Stimulated activated CD8-positive, alpha-beta memory T cell treated with anti-CD3 and anti-CD28 coated beads, Interleukin-2, amount 100 ng/mL, for 1 hour (primary cell): ENCODE results near the gene MMP24.
"Not testable (repeated sequence)": the region's sequence is repeated elsewhere in the genome, so short reads cannot be mapped to it uniquely, and the experiment has no call there.

ENCODE experiments used
- DNase-seq, 2 donors: peaks; one replicate each; pipeline ENCODE4 v3.0.0-alpha.2; 2020; ENCODE audit warnings: low read depth in 2 of 2

MMP24 gene

DNA sequence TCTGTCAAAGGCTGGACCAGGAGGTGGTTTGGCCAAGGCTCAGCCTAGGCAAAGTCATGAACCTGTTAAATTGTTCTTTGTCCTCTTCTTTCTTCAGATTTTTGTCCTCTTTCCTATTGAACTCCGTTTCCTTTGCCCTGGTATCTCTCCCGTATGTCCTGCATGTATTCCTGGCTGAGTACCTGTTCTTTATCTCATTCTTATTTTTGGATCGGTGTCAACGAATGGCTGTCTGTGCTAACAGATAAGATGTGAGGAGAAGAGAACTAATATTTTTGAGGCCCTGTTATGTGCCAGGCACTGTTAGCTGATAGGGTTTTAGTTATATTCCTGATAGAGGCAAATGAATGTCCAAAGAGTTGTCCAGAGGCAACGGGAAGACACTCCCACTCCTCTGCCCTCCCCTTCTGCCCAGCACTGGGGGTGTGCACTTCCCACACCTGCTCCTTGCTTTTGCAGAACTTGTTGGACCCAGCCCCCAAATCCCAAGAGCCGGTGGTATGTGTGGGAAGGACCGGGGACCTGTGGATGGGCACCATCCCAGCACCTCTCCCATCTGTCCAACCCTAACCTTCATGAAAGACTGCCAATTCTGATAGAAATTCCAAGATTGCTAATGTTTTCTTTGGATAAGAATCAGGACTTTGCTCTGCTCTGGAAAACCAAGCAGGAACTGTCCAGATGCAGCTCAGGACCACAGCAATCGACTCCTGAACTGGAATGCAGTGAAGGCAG is 30.9 kb downstream of the MMP24 start:
- DNase-seq: no peak

DNA sequence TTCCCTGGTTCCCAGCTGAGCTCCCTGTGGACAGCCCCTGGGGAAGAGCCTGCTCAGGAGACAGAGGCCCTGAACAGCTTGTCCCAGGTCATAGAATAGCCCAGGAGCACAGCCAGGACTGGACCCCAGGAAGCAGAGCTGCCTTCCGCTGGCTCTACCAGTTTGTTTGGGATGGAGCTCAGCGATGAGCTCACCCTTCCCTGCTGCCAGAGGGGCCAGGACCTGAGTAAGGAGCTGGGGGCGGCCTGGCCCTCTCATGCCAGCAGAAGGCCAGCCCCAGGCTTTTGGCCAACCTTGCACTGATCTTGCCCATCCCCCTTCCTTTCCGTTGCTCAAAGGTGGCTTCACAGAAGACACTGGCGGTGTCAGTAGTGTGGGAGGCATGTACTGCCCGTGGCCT is 33.9 kb downstream of the MMP24 start:
- no peak for DNase-seq

DNA sequence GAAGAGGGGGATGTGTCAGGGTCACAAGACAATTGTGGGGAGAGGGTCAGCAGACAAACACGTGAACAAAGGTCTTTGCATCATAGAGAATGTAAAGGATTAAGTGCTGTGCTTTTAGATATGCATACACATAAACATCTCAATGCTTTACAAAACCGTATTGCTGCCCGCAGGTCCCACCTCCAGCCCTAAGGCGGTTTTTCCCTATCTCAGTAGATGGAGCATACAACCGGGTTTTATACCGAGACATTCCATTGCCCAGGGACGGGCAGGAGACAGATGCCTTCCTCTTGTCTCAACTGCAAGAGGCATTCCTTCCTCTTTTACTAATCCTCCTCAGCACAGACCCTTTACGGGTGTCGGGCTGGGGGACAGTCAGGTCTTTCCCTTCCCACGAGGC is 35.8 kb downstream of the MMP24 start:
- not testable (repeated sequence) for DNase-seq

DNA sequence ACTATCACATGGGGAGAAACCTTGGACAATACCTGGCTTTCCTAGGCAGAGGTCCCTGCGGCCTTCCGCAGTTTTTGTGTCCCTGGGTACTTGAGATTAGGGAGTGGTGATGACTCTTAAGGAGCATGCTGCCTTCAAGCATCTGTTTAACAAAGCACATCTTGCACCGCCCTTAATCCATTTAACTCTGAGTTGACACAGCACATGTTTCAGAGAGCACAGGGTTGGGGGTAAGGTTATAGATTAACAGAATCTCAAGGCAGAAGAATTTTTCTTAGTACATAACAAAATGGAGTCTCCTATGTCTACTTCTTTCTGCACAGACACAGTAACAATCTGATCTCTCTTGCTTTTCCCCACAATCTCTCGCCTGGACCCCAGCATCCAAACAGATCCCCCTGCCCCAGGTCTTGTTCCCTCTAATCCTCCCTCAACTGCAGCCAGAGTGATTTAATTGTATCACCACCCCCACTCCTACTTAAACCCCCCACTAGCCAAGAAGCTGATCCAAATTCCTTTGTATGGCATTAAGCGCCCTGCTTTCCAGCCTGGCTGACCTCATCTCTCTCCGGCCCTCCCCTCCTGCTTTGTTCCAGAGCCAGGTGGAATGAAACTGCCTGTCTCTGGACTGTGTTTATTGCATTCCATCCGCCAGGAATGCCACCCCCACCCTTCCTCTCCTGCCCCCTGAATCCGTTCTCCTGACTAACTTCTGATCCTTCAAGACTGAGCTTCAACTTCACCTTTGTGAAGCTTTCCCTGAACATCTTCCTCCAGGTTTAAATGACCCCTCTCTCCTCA is 36.4 kb downstream of the MMP24 start:
- not testable (repeated sequence) for DNase-seq

DNA sequence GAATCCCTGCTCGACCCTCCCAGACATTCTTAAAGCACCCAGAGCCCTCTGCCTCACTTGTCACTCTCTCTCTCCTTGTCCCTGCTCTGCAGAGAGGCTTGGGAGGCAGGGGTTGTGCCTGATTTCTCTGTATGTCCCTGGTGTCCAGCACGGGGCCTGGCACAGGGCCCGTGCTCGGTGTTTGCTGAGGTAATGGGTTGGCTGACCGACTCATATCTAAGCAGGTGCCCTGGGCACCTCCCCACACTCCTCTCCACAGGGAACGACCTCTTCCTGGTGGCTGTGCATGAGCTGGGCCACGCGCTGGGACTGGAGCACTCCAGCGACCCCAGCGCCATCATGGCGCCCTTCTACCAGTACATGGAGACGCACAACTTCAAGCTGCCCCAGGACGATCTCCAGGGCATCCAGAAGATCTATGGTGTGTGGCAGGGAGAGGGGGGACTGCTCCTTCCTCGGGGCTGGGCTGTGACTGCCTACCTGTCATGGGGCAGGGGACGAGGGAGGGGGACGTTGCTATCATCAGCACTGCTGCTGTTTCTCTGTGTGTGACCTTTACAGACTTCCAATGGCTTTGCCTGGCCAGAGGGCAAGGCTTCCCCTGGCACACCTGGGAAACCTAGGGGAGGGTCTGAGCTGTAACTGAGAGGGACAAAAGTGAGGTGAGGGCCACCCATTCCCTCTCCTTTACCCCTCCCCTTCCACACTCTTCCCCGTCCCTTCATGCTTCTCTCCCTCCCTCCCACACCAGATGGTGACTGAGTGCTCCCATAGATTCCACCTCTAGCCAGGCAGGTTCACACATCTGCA is 37.2 kb downstream of the MMP24 start:
- no peak for DNase-seq

DNA sequence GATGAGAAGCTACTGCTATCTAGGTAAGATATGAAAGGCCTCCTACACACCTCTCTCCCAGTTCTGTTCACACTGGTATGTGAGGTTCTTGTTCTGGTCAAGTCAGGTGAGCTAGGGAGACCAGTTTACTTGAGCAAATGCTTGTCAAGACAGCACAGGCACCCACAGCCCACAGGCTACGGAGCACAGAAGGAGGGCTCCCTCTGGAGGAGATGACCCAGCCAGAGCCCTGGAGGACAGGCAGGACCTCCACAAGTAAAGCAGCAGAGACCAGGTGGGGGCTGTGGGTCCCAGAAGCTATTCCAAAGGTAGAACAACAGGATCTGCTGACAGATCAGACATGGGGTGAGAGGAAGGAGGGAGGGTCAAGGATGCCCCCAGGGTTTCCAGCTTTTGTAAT is 38.3 kb downstream of the MMP24 start:
- DNase-seq: no peak

DNA sequence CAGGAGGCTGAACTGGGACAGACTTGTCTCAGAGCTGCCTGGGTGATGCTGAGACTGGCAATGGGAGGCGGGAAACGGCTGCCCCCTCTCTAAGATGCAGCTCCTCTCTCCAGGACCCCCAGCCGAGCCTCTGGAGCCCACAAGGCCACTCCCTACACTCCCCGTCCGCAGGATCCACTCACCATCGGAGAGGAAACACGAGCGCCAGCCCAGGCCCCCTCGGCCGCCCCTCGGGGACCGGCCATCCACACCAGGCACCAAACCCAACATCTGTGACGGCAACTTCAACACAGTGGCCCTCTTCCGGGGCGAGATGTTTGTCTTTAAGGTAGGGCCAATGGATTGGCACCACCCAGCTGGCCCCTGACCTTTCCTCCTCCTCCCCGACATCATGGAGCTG is 40.6 kb downstream of the MMP24 start:
- DNase-seq: no peak

DNA sequence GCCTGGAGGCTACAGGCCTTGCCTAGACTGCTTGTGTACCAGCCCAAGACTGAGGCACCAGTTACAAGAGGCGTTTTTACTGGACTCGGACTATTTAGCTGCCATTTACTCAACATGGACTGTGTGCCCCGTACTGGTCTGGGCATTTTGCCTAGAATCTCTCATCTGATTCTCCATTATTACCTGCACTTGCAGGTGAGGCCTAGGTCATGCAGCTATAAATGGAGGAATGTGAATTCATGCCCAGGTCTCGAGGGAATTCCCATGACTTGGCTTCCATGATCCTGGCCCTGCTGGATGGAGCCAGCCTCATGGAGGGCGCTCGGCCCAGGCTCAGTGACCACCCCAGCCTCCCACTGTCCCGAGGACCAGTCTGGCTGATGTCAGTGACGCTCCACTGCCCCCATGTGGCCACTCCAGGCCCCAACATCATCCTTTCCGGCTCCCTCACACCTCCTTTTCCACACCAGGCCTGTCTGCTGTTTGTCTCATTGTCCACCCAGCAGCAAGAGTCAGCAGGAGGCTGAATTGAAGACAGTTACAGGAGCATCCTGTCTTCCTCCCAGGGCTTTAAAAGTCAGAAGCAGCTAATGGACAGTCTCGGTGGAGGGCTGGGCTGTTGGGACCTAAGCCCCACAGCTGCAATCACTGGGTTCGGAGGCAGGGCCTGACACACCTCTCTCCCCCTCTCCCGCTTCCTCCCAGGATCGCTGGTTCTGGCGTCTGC is 42.7 kb downstream of the MMP24 start:
- DNase-seq: no peak

DNA sequence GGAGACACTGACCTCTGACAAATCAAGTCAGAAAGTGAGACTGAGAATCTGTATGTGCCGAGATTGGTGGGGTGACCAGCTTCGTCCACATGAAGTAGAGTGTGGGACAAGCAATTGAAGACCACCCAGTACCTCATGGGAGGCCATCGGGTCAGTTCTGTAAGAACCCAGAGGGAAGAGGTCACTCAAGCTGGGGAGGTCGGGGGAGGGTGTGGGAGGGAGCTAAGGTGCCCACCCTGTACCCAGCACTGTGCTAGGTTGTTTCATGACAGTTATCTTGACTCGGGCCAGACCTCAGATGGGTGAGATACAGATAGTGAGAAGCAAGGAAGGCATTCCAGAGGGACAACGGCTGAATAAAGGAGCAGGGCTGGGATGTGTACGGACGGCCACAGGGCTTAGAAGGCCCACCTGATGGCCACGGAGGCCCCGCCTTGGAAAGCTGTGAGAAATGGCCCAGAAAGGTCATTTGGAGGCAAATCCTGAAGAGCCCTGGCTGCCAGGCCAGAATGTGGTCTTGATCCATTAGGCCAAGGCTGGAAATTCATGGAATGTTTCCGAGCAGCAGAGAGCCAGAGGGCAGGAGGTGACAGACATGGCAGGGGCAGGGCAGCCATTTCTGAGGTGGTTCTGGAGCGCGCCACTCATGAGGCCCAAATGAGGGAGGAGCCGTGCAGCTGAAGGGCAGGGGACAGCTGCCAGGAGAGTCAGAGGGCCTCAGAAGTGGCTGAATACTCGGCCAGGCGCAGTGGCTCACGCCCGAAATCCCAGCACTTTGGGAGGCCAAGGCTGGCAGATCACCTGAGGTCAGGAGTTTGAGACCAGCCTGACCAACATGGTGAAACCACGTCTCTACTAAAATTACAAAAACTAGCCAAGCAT is 43.8 kb downstream of the MMP24 start:
- DNase-seq: no peak

DNA sequence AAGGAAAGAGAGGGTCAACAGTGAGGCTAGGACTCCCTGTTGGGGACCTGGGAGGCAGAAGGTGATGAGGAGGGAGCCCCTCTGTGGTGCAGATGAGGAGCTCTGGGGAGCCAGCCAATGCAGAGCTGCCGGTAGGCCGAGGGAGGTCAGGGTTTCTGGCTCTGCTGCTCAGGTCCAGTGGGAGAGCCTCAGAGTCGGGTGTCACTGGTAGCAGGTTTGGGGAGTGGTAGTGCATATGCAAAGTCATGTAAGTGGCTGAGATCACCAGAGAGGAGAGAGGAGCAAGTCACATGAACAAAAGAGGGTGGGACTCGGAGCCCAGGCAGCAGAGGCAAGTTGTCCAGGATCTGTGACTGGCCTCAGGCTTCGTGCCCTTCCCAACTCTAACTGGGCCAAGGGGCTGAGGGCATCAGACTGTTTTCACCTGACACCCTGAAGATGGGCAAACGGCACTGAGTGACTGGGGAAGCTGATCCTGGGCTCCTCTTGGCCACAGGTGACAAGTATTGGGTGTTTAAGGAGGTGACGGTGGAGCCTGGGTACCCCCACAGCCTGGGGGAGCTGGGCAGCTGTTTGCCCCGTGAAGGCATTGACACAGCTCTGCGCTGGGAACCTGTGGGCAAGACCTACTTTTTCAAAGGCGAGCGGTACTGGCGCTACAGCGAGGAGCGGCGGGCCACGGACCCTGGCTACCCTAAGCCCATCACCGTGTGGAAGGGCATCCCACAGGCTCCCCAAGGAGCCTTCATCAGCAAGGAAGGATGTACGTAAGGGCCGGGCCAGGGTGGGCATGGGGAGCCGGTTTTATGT is 44.8 kb downstream of the MMP24 start:
- no peak for DNase-seq

DNA sequence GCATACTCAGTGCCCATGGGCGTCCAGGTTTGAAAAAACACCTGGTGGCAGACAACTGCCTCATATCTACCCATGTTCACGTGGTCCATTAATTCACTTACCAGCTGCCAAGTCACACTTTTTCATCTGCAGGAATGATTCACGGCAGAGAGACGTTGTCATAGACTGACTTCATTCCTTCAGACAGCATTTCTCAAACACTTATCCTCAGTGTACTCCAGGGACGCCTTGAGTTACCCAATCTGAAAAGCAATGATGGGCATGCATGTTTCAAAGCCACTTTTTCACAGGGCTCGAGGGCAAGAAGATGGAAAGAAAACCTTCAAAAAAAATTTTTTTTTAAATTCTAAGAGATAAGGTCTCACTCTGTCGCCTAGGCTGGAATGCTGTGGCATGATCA is 45.4 kb downstream of the MMP24 start:
- no peak for DNase-seq

DNA sequence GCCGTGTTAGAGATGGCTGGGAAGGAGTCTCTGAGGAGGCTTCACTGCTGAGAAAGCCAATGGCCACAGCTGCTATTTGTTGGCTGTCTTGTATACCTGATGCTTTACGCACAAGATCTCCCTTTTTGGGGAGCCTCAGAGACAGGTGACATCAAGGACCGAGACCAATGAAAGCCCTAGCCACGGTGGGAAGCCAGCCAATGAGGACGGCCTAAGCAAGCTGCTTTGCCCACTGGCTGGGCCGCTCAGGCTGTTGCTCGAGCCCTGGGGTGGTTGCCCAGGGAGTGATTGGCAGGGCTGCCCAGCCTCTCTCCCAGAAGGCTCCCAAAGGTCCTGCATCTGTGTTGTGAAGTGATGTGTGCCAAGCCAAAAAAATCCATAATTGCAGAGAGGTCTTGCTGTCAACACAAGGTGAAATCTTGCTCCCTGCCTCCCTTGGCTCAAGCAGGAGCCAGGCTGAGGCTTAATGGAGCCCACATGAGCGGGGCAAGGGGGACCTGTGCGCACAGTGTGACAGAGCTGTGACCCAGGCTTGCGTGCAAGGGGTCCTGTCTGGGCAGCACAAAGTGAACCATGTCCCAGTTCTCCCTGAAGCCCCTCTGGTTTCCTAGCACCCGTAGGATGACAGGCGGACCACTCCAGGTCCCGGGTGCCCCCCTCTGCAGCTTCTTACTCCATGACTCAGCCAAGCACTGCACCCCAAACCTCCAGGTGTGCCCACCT is 47.1 kb downstream of the MMP24 start:
- DNase-seq: no peak

DNA sequence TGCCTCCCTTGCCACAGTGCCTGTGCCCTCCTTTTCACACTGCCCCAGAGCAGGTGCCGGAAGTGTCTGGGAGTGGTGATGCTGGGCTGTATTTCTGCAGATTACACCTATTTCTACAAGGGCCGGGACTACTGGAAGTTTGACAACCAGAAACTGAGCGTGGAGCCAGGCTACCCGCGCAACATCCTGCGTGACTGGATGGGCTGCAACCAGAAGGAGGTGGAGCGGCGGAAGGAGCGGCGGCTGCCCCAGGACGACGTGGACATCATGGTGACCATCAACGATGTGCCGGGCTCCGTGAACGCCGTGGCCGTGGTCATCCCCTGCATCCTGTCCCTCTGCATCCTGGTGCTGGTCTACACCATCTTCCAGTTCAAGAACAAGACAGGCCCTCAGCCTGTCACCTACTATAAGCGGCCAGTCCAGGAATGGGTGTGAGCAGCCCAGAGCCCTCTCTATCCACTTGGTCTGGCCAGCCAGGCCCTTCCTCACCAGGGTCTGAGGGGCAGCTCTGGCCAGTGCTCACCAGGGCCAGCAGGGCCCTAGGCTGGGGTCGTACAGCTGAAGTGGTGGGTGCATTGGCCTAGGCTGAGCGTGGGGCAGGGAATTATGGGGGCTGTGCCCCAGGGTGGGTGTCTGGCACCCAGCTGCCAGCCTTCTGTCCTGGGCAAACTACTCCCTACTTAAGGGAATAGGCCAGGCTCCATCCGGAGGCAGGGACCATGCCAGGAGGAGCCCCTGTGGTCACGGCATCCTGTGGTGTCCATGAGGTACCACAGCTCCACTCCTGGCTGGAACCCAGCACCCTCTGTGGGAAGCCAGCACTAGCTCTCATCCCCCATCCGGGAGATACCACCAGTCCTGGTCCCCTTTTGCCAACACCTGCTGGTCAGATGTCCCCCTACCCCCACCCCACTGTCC is 47.9 kb downstream of the MMP24 start:
- no peak for DNase-seq

DNA sequence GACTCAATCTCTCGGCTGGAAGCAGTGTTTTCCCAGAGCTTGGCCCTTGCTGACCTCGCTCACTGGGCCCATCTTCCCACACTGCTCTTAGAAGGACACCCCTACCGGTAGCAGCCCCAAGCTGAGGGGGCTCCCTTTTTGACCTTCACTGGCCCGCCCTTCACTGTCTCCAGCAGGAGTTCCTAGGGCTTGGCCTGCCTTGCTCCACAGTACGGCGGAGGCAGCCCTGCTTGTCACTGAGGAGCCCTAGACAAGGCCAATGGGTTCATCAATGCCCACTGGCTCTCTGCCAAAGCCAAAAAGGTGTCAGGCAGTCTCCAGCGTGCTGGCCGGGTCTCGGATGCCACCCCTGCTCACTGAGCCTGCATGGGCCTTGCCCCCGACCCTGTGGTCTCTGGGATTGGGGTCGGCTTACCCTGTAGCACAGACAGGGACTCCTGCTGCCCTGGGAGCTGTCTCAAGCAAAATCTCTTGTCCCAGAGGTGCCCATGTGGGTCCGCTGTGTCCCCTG is 49.3 kb downstream of the MMP24 start:
- no peak for DNase-seq

DNA sequence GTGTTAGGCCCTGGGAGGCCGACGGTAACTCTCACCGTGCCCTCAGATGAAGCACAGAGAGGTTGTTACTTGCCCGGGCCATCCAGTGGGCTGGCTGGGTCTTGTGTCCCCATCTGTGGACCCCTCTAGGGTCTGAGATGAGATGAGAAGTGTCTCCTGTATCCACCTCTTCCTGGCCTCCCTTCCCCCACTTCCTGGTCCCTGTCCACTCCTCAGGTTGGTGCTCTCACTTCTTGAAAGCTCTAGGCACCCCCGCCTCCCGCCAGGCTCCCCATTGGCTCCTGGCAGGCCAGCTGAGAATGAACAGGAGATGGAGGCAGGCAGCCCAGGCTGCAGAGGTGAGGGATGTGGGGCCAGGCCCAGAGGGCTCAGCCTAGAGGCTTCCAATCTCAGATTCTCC is 49.9 kb downstream of the MMP24 start:
- DNase-seq: no peak

DNA sequence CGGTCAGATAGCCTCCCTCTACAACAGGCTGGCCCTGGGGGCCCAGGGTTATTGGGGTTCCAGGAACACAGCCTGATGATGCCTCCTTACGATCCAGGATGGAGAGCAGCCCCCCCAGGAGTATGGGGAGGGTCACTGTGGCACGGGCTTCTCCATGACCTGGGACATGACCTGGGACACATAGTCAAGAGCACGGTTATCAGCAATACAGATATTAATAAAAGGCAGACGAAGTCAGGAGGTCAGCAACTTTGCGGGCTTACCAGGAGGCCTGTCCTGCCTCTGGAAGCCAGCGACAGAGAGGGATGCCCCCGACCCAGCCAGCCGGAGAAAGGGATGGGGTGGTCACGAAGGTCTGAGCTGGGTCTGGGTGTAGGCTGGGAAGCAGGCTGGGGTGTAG is 50.6 kb downstream of the MMP24 start:
- DNase-seq: no peak

DNA sequence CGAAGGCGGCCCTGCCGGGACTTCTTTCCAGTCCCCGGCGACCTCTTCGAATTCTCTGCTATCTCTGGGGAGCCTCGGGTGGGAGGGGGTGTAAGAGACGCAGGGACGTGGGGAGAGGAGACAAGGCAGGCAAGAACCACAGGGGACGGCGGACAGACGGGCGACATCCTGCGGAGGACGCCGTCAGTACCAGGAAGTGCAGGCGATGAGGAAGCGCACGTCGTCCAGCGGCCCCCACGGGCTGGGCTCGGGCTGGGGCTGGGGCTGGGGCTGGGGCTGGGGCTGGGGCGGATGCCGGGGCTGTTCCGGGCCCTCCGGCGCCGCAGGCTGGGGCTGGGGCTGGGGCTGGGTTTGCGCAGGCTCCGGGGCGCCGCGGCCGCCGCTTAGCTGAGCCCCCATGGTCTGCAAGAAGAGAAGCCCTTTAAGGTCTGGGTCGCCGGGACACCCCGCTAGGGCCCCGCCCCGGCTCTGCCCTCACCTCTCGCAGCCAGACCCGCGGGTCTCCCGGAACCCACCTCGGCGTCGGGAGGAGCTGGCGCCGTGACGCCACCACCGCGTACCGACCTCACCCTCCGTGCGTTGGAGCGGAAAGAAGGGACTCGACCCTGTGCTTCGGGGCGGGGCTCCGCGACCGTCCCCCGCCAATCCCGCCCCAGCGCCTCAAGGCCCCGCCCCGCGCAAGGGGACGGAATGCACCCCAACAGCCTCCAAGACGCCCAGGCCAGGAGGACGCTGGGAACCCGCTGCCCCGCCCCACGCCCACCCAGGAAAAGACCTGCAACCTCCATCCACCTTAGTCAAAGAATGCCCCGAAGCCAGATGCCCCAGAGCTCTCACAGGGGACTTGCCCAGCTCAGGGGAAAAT is 51.3 kb downstream of the MMP24 start, which contains the start of gene MMP24OS:
Gene MMP24OS, minus strand, starts transcription at position 592 of the 865 bp plus-strand sequence. Its CDS starts 193 bp downstream, at position 399.
- peak; percentile 69 to 78 for DNase-seq
